ENCODE data around the gene COX8C.
"Not testable (repeated sequence)": the region's sequence is repeated elsewhere in the genome, so short reads cannot be mapped to it uniquely, and the experiment has no call there.

The COX8C gene

DNA sequence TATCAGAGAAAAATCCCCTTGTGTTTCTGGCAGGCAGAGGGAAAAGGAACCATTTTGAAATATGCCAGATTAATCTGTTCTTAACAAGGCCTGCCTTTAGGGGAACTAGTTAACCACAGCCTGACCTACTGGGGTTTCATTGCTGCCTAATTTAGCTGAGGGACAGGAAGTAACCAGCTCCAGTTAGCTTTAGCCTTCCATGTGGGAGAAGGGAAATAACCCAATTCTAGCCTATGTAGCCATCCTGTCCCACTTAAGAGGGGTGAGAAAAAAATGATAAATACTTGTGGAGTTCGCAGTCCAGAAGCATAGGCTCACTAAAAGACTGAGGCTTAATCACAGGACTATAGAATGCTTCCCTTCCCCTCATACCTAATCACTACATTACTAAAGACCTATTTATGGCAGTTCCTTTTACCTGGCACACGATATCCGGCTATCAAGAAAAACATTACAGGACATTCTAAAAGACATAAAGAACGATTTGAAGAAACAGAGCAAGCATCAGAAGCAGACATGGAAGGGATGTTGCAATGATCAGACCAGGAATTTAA, 22.8 kb downstream of the COX8C start:
- DNase-seq (ENCODE audit: low read depth): no peak
- TF ChIP-seq, protein P1, sequence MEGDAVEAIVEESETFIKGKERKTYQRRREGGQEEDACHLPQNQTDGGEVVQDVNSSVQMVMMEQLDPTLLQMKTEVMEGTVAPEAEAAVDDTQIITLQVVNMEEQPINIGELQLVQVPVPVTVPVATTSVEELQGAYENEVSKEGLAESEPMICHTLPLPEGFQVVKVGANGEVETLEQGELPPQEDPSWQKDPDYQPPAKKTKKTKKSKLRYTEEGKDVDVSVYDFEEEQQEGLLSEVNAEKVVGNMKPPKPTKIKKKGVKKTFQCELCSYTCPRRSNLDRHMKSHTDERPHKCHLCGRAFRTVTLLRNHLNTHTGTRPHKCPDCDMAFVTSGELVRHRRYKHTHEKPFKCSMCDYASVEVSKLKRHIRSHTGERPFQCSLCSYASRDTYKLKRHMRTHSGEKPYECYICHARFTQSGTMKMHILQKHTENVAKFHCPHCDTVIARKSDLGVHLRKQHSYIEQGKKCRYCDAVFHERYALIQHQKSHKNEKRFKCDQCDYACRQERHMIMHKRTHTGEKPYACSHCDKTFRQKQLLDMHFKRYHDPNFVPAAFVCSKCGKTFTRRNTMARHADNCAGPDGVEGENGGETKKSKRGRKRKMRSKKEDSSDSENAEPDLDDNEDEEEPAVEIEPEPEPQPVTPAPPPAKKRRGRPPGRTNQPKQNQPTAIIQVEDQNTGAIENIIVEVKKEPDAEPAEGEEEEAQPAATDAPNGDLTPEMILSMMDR (conservative IDR thresholded peaks at IDR 0.05; ENCODE audit: low read length): no peak
- no peak overlapping the region for H3K4me3 ChIP-seq (ENCODE audit: low read length)

DNA sequence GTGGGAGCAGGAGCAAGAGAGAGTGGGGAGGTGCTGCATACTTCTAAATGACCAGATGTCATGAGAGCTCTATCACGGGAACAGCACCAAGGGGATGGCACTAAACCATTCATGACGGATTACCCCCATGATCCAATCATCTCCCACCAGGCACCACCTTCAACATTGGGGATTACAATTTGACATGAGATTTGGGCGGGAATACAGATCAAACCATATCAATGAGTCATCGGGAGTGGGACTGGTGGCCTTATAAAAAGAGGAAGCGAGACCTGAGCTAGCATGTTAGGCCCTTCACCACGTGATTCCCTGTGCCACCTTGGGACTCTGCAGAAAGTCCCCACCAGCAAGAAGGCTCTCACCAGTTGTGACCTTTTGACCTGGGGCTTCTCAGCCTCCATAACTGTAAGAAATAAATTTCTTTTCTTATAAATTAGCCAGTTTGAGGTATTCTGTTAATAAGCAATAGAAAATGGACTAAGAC, 28.7 kb downstream of the COX8C start:
- DNase-seq (ENCODE audit: low read depth): no peak
- TF ChIP-seq, protein P1 (conservative IDR thresholded peaks at IDR 0.05; ENCODE audit: low read length): no peak
- H3K4me3 ChIP-seq (ENCODE audit: low read length): no peak overlapping the region

DNA sequence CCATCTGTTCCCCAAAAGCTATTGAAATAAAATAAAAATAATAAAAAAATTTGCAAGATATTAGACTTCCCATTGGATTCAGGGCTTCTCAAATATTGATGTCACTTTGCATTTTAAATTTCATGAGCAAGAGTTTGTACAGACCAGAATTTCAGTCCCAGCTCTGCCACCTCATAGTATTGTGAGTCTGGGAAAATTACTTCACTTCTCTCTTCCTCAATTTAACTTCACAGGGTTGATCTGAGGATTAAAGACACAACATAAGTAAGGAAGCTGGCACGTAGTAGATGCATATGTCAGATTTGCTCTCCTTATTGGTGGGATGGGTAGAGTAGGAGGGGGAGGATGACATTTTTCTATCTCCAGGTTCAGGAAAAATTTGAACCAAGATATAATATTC, 32.8 kb downstream of the COX8C start:
- no peak for DNase-seq (ENCODE audit: low read depth)
- TF ChIP-seq, protein P1 (conservative IDR thresholded peaks at IDR 0.05; ENCODE audit: low read length): no peak
- H3K4me3 ChIP-seq (ENCODE audit: low read length): no peak overlapping the region

DNA sequence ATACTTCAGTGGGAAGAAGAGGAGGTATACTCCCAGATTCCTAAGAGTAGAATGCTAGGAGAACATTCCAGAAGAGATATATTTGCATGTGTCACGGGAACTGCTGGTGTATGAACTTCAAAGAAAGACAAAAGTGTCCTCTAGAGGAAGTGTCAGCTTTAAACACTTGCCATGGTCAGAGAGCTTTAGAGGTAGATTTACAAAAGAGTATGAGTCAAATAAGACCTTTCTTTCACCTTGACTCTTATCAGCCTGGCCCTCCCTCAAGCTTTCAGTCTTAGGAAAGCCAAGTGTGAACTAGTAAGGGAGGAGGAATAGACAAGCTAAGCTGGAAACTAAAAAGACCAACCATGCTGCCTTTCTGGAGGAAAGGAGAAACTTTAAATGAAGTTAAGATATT, 34.7 kb downstream of the COX8C start:
- no peak overlapping the region for H3K4me3 ChIP-seq (ENCODE audit: low read length)
- TF ChIP-seq, protein P1 (conservative IDR thresholded peaks at IDR 0.05; ENCODE audit: low read length): no peak
- DNase-seq (ENCODE audit: low read depth): no peak

DNA sequence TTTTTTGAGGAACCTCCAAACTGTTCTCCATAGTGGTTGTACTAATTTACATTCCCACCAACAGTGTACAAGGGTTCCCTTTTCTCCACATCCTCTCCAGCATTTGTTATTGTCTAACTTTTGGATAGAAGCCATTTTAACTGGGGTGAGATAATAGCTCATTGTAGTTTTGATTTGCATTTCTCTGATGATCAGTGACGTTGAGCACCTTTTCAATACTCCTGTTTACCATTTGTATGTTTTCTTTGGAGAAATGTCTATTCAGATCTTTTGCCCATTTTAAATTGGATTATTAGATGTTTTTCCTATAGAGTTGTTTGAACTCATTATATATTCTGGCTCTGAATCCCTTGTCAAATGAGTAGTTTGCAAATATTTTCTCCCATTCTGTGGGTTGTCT, 37.3 kb downstream of the COX8C start:
- not testable (repeated sequence) for DNase-seq (ENCODE audit: low read depth); H3K4me3 ChIP-seq (ENCODE audit: low read length)

DNA sequence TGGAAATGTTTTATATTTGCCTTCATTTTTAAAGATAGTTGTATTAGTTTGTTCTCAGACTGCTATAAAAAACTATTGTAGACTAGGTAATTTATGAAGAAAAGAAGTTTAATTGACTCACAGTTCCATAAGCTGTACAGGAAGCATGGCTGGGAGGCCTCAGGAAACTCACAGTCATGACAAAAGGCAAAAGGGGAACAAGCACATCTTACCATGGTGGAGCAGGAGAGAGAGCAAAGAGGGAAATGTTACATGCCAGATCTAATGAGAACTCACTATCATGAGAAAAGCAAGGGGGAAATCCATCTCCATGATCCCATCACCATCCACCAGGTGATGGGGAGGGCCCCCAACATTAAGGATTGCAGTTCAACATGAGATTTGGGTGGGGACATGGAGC, 48.2 kb downstream of the COX8C start:
- no peak for DNase-seq (ENCODE audit: low read depth)
- TF ChIP-seq, protein P1 (conservative IDR thresholded peaks at IDR 0.05; ENCODE audit: low read length): no peak
- no peak overlapping the region for H3K4me3 ChIP-seq (ENCODE audit: low read length)

DNA sequence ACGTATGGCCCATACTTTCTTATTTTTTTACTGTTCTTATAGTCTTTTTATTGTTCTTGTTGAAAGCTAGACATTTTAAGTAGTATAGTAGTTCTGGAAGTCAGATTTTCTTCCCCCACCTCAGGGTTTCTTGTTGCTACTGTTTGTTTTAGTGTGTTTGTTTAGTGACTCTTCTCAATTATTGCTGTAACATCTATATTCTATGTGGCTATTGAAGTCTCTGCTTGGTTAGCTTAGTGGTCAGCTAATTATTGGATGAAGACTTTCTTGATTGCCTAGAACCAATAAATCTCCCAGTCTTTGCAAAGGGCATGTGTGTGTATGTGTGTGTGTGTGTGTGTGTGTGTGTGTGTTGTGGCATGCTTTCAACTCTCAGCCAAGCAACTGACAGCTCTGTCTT, 49.5 kb downstream of the COX8C start:
- TF ChIP-seq, protein P1 (conservative IDR thresholded peaks at IDR 0.05; ENCODE audit: low read length): no peak
- no peak overlapping the region for H3K4me3 ChIP-seq (ENCODE audit: low read length)
- DNase-seq (ENCODE audit: low read depth): no peak
